ENCODE measurements around the gene CD2.
A peak's percentile ranks its signal among the peaks of the same experiment; 100 is the strongest.

Gene CD2

DNA sequence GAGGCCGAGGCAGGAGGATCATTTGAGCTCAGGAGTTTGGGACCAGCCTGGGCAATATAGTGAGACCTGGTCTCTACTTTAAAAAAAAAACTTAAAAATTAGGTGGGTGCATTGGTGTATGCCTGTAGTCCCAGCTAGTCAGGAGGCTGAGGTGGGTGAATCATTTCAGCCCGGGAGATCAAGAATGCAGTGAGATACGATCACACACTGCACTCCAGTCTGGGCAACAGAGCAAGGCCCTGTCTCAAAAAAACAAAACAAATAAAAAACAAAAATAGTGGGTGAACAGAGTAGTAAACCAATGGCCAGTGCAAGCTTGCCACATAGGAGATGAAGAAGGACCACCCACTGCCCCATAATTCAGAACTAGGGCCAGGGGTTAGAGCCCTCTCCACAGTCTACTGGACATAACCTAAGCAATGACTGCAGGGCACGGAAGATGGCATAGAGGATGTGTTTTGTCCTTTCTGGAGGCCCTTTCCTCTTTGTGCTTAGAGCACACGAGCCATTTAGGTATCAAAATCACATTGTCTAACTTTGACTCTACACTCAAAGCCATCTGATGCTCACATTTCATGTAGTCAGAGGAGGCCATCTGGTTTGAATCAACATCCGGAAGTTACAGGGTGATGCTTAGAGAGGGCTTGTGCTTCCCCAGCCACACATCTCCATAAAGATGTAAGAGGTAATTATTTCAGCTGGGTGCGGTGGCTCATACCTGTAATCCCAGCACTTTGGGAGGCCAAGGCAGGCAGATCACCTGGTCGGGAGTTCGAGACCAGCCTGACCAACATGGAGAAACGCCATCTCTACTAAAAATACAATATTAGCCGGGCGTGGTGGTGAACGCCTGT lies 12.6 kb downstream of the CD2 start:
- TF ChIP-seq POLR2A (IDR thresholded peaks at IDR 0.05; ENCODE audit: extremely low read depth, insufficient read length) (no peak), CTCF (IDR thresholded peaks at IDR 0.05; ENCODE audit: low read depth, low read length) (no peak), MYC (IDR thresholded peaks at IDR 0.05; ENCODE audit: low read depth, low read length) (no peak), MAX (IDR thresholded peaks at IDR 0.05; ENCODE audit: low read depth, low read length) (no peak)
- H3K4me3 ChIP-seq (ENCODE audit: low read depth, low read length): no peak overlapping the region
- no peak for DNase-seq (ENCODE audit: low read depth)

GRCh38 chr1:116767782-116768382 lies 13.7 kb downstream of the CD2 start:
- DNase-seq (ENCODE audit: low read depth): no peak
- TF ChIP-seq MYC (IDR thresholded peaks at IDR 0.05; ENCODE audit: low read depth, low read length) (no peak), CTCF (IDR thresholded peaks at IDR 0.05; ENCODE audit: low read depth, low read length) (no peak), MAX (IDR thresholded peaks at IDR 0.05; ENCODE audit: low read depth, low read length) (no peak), POLR2A (IDR thresholded peaks at IDR 0.05; ENCODE audit: extremely low read depth, insufficient read length) (no peak)
- H3K4me3 ChIP-seq (ENCODE audit: low read depth, low read length): no peak overlapping the region

GRCh38 chr1:116768416-116769103 lies 14.3 kb downstream of the CD2 start:
- DNase-seq (ENCODE audit: low read depth): no peak
- H3K4me3 ChIP-seq (ENCODE audit: low read depth, low read length): no peak overlapping the region
- no peak for TF ChIP-seq CTCF (IDR thresholded peaks at IDR 0.05; ENCODE audit: low read depth, low read length)
- no peak for TF ChIP-seq MYC (IDR thresholded peaks at IDR 0.05; ENCODE audit: low read depth, low read length)
- TF ChIP-seq MAX (IDR thresholded peaks at IDR 0.05; ENCODE audit: low read depth, low read length): no peak
- no peak for TF ChIP-seq POLR2A (IDR thresholded peaks at IDR 0.05; ENCODE audit: extremely low read depth, insufficient read length)

- no peak overlapping the region for H3K4me3 ChIP-seq (ENCODE audit: low read depth, low read length)
- TF ChIP-seq MYC (IDR thresholded peaks at IDR 0.05; ENCODE audit: low read depth, low read length) (no peak), CTCF (IDR thresholded peaks at IDR 0.05; ENCODE audit: low read depth, low read length) (no peak), POLR2A (IDR thresholded peaks at IDR 0.05; ENCODE audit: extremely low read depth, insufficient read length) (no peak)
- DNase-seq (ENCODE audit: low read depth): no peak
Measured at GRCh38 chr1:116769104-116769452, 14.8 kb downstream of the CD2 start.

GRCh38 chr1:116769561-116769977 lies 15.3 kb downstream of the CD2 start:
- H3K4me3 ChIP-seq (ENCODE audit: low read depth, low read length): no peak overlapping the region
- TF ChIP-seq MAX (IDR thresholded peaks at IDR 0.05; ENCODE audit: low read depth, low read length): peak; percentile 24; the same call in 1 of the 2 replicates
- TF ChIP-seq MYC (IDR thresholded peaks at IDR 0.05; ENCODE audit: low read depth, low read length): no peak
- peak; percentile 88 for DNase-seq (ENCODE audit: low read depth)

GRCh38 chr1:116769994-116770393 lies 15.8 kb downstream of the CD2 start:
- H3K4me3 ChIP-seq (ENCODE audit: low read depth, low read length): no peak overlapping the region
- TF ChIP-seq POLR2A (IDR thresholded peaks at IDR 0.05; ENCODE audit: extremely low read depth, insufficient read length) (no peak), MYC (IDR thresholded peaks at IDR 0.05; ENCODE audit: low read depth, low read length) (no peak), MAX (IDR thresholded peaks at IDR 0.05; ENCODE audit: low read depth, low read length) (no peak), CTCF (IDR thresholded peaks at IDR 0.05; ENCODE audit: low read depth, low read length) (no peak)
- DNase-seq (ENCODE audit: low read depth): no peak

Measured in NB4 (cell line).